ENCODE results near the gene SGPP2. TPM values are rescaled to one million over a fixed set of nuclear protein-coding genes. Genes with fewer than 3 reads are reported as not detected.

SGPP2 gene
- polyA plus RNA-seq, 3 donors = not detected

- Histone ChIP-seq H3K27ac (ENCODE audit: low read depth in 1 of 2, low read length in 2 of 2) (peak overlapping the region in 1 of 2 donors; percentile 67), H3K79me2 (ENCODE audit: insufficient read depth, low read length) (no peaks in the 10 kb centered on the region), H2AFZ (ENCODE audit: insufficient read depth, low read depth, low read length, poor library complexity, severe bottlenecking) (peak overlapping the region; percentile 35), H3K4me3 (replicated peaks in 1 of 3; ENCODE audit: low read depth in 2 of 3, low read length in 3 of 3) (peak overlapping the region in 2 of 3 experiments; percentile 12 to 56), H3K9ac (ENCODE audit: insufficient read depth, low read length, poor library complexity, severe bottlenecking) (no peak overlapping the region), H3K9me3 (replicated peaks in 1 of 2; ENCODE audit: control insufficient read depth in 1 of 2, insufficient read depth in 1 of 2, low read length in 2 of 2) (no peaks in the 10 kb centered on the region), H3K27me3 (ENCODE audit: control insufficient read depth in 2 of 2, insufficient read depth in 2 of 2, low read length in 2 of 2) (no peaks in the 10 kb centered on the region), H4K20me1 (ENCODE audit: insufficient read depth, low read length) (no peaks in the 10 kb centered on the region), H3K36me3 (replicated peaks in 1 of 2; ENCODE audit: control insufficient read depth in 1 of 2, insufficient read depth in 2 of 2, low read length in 2 of 2) (no peaks in the 10 kb centered on the region), H3K4me2 (replicated peaks; ENCODE audit: extremely low read depth, low read length, poor library complexity, severe bottlenecking) (peak overlapping the region; percentile 56), H3K4me1 (ENCODE audit: control insufficient read depth in 1 of 2, insufficient read depth in 2 of 2, low read length in 2 of 2) (peaks cover 31 to 33% of the 10 kb centered on the region in 2 donors)
- Mint-ChIP-seq H3K4me3 (peak overlapping the region; percentile 0 to 79), H3K9me3 (peaks cover 0 to under 1% (median 0%) of the 10 kb centered on the region in 7 donors), H3K4me1 (peaks cover 37% of the 10 kb centered on the region), H3K27me3 (ENCODE audit: low read depth in 3 of 3) (peaks cover 2 to 5% (median 4%) of the 10 kb centered on the region in 3 donors), H3K36me3 (no peaks in the 10 kb centered on the region), H3K27ac (peak overlapping the region in 4 of 7 donors; percentile 35 to 86 (median 51))
- 11% methylated on average over 3 of the region's 8 CpGs for WGBS (ENCODE audit: insufficient coverage)
- intact Hi-C loops (cut with micrococcal nuclease) = no loop called here
- DNase-seq = peak; percentile 27 to 96 (median 37)
- TF ChIP-seq CTCF (IDR thresholded peaks at IDR 0.05) = no peak
These were observed 24.4 kb downstream of the SGPP2 start for GRCh38 chr2:222448748-222449181.

GRCh38 chr2:222450021-222450420, 25.7 kb downstream of the SGPP2 start:
- H3K9ac ChIP-seq (ENCODE audit: insufficient read depth, low read length, poor library complexity, severe bottlenecking) = no peak overlapping the region
- H3K4me1 ChIP-seq (ENCODE audit: control insufficient read depth in 1 of 2, insufficient read depth in 2 of 2, low read length in 2 of 2) = peaks cover 31 to 33% of the 10 kb centered on the region in 2 donors
- H3K4me3 ChIP-seq (replicated peaks in 1 of 3; ENCODE audit: low read depth in 2 of 3, low read length in 3 of 3) = no peak overlapping the region
- intact Hi-C loops (cut with micrococcal nuclease) = no loop called here
- peaks cover 37% of the 10 kb centered on the region for H3K4me1 Mint-ChIP-seq
- H3K27ac Mint-ChIP-seq = no peak overlapping the region
- no peaks in the 10 kb centered on the region for H3K79me2 ChIP-seq (ENCODE audit: insufficient read depth, low read length)
- no peak for DNase-seq
- no peak for TF ChIP-seq CTCF (IDR thresholded peaks at IDR 0.05)
- H3K9me3 Mint-ChIP-seq = no peaks in the 10 kb centered on the region
- H3K27me3 ChIP-seq (ENCODE audit: control insufficient read depth in 2 of 2, insufficient read depth in 2 of 2, low read length in 2 of 2) = no peaks in the 10 kb centered on the region
- no peak overlapping the region for H2AFZ ChIP-seq (ENCODE audit: insufficient read depth, low read depth, low read length, poor library complexity, severe bottlenecking)
- 100% methylated on average over 1 of the region's 2 CpGs for WGBS (ENCODE audit: insufficient coverage)
- H3K36me3 ChIP-seq (replicated peaks in 1 of 2; ENCODE audit: control insufficient read depth in 1 of 2, insufficient read depth in 2 of 2, low read length in 2 of 2) = no peaks in the 10 kb centered on the region
- no peaks in the 10 kb centered on the region for H4K20me1 ChIP-seq (ENCODE audit: insufficient read depth, low read length)
- no peaks in the 10 kb centered on the region for H3K9me3 ChIP-seq (replicated peaks in 1 of 2; ENCODE audit: control insufficient read depth in 1 of 2, insufficient read depth in 1 of 2, low read length in 2 of 2)
- no peak overlapping the region for H3K4me3 Mint-ChIP-seq
- H3K27ac ChIP-seq (ENCODE audit: low read depth in 1 of 2, low read length in 2 of 2) = no peak overlapping the region
- peaks cover 2 to 4% (median 4%) of the 10 kb centered on the region in 3 donors for H3K27me3 Mint-ChIP-seq (ENCODE audit: low read depth in 3 of 3)
- no peaks in the 10 kb centered on the region for H3K36me3 Mint-ChIP-seq
- no peak overlapping the region for H3K4me2 ChIP-seq (replicated peaks; ENCODE audit: extremely low read depth, low read length, poor library complexity, severe bottlenecking)
